ENCODE data around the gene PIGS.

The PIGS gene

DNA sequence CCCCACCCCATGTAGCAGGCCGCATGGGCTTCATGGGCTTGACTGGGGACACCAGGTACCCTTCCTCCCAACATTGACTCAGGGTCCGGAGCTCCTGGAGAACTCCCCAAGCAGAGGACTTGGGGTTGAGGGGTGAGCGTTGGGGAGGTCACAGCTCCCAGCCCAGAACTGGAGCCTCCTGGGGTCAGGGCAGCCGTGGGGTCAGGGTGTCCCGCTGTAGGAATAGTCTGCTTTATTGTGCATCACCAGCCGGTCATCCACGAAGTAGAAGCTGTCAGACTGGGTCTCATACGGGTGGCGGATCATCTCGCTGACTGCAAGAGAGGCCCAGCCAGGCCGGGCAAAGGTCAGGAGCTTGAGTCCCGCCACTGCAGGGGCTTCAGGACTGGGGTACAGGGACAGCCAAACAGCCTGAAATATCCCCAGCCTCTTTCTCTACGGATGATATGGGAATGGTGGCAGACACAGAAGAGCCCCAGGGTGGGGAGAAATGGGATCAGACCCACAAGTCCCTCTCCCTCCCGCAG lies 24.2 kb downstream of the PIGS start:
- H3K4me2 ChIP-seq (ENCODE audit: low read length), result peak overlapping the region; percentile 72
- H3K9me3 ChIP-seq (ENCODE audit: low read length), result no peaks in the 10 kb centered on the region
- H3K79me2 ChIP-seq (ENCODE audit: insufficient read depth, low read length), result no peaks in the 10 kb centered on the region
- no peaks in the 10 kb centered on the region for H3K27me3 ChIP-seq (ENCODE audit: insufficient read depth, low read length)
- no peak for TF ChIP-seq EZH2 (IDR thresholded peaks at IDR 0.05; ENCODE audit: borderline replicate concordance, low read length)
- TF ChIP-seq CTCF (IDR thresholded peaks at IDR 0.05; ENCODE audit: low read length), result no peak
- peak overlapping the region; percentile 81; the same call in 1 of the 2 replicates for H2AFZ ChIP-seq (ENCODE audit: low read length)
- H3K27ac ChIP-seq (ENCODE audit: low read depth, low read length, poor library complexity, severe bottlenecking), result peak overlapping the region; percentile 59
- peaks cover 15% of the 10 kb centered on the region for H3K4me1 ChIP-seq (ENCODE audit: insufficient read depth, low read length, severe bottlenecking)
- H3K4me3 ChIP-seq (ENCODE audit: low read depth, low read length, poor library complexity, severe bottlenecking), result peak overlapping the region; percentile 56
- H3F3A ChIP-seq (ENCODE audit: insufficient read depth, low read length), result no peaks in the 10 kb centered on the region
- no peaks in the 10 kb centered on the region for H4K20me1 ChIP-seq (ENCODE audit: insufficient read depth, low read length)
- no peaks in the 10 kb centered on the region for H3K36me3 ChIP-seq (ENCODE audit: insufficient read depth, low read length)
- no peaks in the 10 kb centered on the region for H3K9me2 ChIP-seq (ENCODE audit: low read depth, low read length)
- H3K9ac ChIP-seq (ENCODE audit: low read length), result peak overlapping the region; percentile 58; the same call in 1 of the 2 replicates

GRCh38 chr17:28545787-28546415 lies 25.4 kb downstream of the PIGS start:
- Histone ChIP-seq H3K36me3 (ENCODE audit: insufficient read depth, low read length) (no peaks in the 10 kb centered on the region), H3K4me3 (ENCODE audit: low read depth, low read length, poor library complexity, severe bottlenecking) (no peak overlapping the region), H3K9me3 (ENCODE audit: low read length) (no peaks in the 10 kb centered on the region), H3K9ac (ENCODE audit: low read length) (no peak overlapping the region), H2AFZ (ENCODE audit: low read length) (no peak overlapping the region), H3K4me1 (ENCODE audit: insufficient read depth, low read length, severe bottlenecking) (peaks cover 15% of the 10 kb centered on the region), H3K9me2 (ENCODE audit: low read depth, low read length) (no peaks in the 10 kb centered on the region), H3K4me2 (ENCODE audit: low read length) (no peak overlapping the region), H3K27me3 (ENCODE audit: insufficient read depth, low read length) (no peaks in the 10 kb centered on the region), H3K27ac (ENCODE audit: low read depth, low read length, poor library complexity, severe bottlenecking) (no peak overlapping the region), H4K20me1 (ENCODE audit: insufficient read depth, low read length) (no peaks in the 10 kb centered on the region), H3F3A (ENCODE audit: insufficient read depth, low read length) (no peaks in the 10 kb centered on the region), H3K79me2 (ENCODE audit: insufficient read depth, low read length) (no peaks in the 10 kb centered on the region)
- TF ChIP-seq EZH2 (IDR thresholded peaks at IDR 0.05; ENCODE audit: borderline replicate concordance, low read length), result no peak
- TF ChIP-seq CTCF (IDR thresholded peaks at IDR 0.05; ENCODE audit: low read length), result no peak

DNA sequence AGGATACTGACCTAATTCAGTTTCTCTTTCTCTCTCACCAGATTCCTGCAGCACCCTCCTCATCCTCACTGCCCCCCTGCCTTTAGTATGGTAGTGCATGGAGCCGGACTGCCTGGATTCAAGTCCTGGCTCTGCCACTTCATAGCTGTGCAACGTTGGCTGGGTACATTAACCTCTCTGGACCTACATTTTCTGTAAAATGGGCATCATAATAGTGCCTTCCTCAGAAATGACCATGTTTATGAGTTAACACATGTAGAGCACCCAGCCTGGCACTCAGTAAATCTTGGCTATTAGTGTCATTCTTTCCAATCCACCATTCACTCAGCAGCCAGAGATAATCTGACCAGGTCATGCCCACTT lies 26.2 kb downstream of the PIGS start:
- no peaks in the 10 kb centered on the region for H3F3A ChIP-seq (ENCODE audit: insufficient read depth, low read length)
- no peak overlapping the region for H3K4me2 ChIP-seq (ENCODE audit: low read length)
- no peak overlapping the region for H3K27ac ChIP-seq (ENCODE audit: low read depth, low read length, poor library complexity, severe bottlenecking)
- no peak overlapping the region for H2AFZ ChIP-seq (ENCODE audit: low read length)
- H3K9ac ChIP-seq (ENCODE audit: low read length), result no peak overlapping the region
- TF ChIP-seq CTCF (IDR thresholded peaks at IDR 0.05; ENCODE audit: low read length) (no peak), EZH2 (IDR thresholded peaks at IDR 0.05; ENCODE audit: borderline replicate concordance, low read length) (no peak)
- no peaks in the 10 kb centered on the region for H3K79me2 ChIP-seq (ENCODE audit: insufficient read depth, low read length)
- no peaks in the 10 kb centered on the region for H3K36me3 ChIP-seq (ENCODE audit: insufficient read depth, low read length)
- H3K9me2 ChIP-seq (ENCODE audit: low read depth, low read length), result no peaks in the 10 kb centered on the region
- no peak overlapping the region for H3K4me3 ChIP-seq (ENCODE audit: low read depth, low read length, poor library complexity, severe bottlenecking)
- H3K9me3 ChIP-seq (ENCODE audit: low read length), result no peaks in the 10 kb centered on the region
- H3K4me1 ChIP-seq (ENCODE audit: insufficient read depth, low read length, severe bottlenecking), result peaks cover 15% of the 10 kb centered on the region
- H3K27me3 ChIP-seq (ENCODE audit: insufficient read depth, low read length), result no peaks in the 10 kb centered on the region
- H4K20me1 ChIP-seq (ENCODE audit: insufficient read depth, low read length), result no peaks in the 10 kb centered on the region
